Measurements from ENCODE around the gene TRIP11.

GRCh38 chr14:91987192-91987591 is 52.7 kb downstream of the TRIP11 start:
- no peak for TF ChIP-seq GATA2 (IDR thresholded peaks at IDR 0.05; ENCODE audit: low read depth, low read length)
- no peak for TF ChIP-seq GATA3 (IDR thresholded peaks at IDR 0.05; ENCODE audit: low read depth, low read length)

Data from SH-SY5Y (cell line).